ENCODE results near the gene GOLGA6A. TPM values are rescaled to one million over a fixed set of nuclear protein-coding genes. Genes with fewer than 3 reads are reported as not detected.

The GOLGA6A gene
- total and polyA plus RNA-seq, 2 of the 13 experiments (the other 11 are each of a cell fraction or from before 2014, with no cell fraction given): 0.04 to 0.22 TPM

DNA sequence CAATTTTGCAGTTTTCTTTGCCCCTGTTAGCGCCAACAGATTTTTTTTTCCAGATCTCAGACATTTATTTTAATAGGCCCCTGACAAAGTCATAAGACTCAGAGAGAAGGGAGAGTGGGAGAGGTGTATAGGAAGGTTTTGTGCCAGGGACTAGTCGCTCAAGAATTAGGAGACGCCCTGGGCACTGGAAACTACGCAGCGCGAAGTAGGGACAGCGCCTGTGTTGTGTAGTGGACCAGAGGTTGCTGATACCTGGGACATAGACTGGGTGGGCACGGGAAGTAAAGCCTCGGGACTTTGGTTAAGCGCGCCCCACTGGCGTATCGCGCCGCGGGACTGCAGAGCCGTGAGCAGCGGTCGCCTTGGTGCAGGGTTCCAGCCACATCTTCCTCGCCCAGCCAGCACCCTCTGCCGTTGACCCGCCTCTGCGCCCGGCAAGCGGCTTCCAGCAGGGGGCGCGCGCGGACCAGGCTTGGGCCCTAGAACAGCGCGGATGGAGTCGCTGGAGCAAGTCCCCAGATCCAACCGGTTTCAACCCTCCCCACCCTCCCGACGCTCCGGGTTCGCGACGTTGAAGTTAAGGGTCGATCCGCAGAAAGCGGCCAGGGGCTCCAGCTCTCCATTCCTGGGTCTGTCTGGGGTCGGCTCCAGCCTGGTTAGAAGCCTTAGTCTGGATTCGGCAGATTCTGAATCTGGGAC lies 45.1 kb upstream of the GOLGA6A start (continued):
- TF ChIP-seq, protein P1, sequence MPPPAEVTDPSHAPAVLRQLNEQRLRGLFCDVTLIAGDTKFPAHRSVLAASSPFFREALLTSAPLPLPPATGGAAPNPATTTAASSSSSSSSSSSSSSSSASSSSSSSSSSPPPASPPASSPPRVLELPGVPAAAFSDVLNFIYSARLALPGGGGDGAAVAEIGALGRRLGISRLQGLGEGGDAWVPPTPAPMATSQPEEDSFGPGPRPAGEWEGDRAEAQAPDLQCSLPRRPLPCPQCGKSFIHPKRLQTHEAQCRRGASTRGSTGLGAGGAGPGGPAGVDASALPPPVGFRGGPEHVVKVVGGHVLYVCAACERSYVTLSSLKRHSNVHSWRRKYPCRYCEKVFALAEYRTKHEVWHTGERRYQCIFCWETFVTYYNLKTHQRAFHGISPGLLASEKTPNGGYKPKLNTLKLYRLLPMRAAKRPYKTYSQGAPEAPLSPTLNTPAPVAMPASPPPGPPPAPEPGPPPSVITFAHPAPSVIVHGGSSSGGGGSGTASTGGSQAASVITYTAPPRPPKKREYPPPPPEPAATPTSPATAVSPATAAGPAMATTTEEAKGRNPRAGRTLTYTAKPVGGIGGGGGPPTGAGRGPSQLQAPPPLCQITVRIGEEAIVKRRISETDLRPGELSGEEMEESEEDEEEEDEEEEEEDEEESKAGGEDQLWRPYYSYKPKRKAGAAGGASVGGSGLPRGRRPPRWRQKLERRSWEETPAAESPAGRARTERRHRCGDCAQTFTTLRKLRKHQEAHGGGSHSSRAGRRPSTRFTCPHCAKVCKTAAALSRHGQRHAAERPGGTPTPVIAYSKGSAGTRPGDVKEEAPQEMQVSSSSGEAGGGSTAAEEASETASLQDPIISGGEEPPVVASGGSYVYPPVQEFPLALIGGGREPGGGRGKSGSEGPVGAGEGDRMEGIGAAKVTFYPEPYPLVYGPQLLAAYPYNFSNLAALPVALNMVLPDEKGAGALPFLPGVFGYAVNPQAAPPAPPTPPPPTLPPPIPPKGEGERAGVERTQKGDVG (CRISPR knock-in tag; IDR thresholded peaks at IDR 0.05; ENCODE audit: borderline replicate concordance): no peak
- TF ChIP-seq SRSF4 (IDR thresholded peaks at IDR 0.05; ENCODE audit: low read depth, low read length, poor library complexity, severe bottlenecking): no peak
- no peak for TF ChIP-seq ZNF34 (CRISPR knock-in tag; IDR thresholded peaks at IDR 0.05; ENCODE audit: borderline replicate concordance)
- TF ChIP-seq MBD4 (IDR thresholded peaks at IDR 0.05; ENCODE audit: borderline replicate concordance, low read length): no peak
- TF ChIP-seq ELF1 (CRISPR knock-in tag; IDR thresholded peaks at IDR 0.05): 0 out of 2 replicates have a peak, but pooled peaks have one; percentile 21
- no peak for TF ChIP-seq ZNF660 (CRISPR knock-in tag; IDR thresholded peaks at IDR 0.05; ENCODE audit: borderline replicate concordance, low read depth)
- no peak for TF ChIP-seq RORA (CRISPR knock-in tag; IDR thresholded peaks at IDR 0.05)
- TF ChIP-seq RCOR2 (CRISPR knock-in tag; IDR thresholded peaks at IDR 0.05): no peak
- peak; percentile 27; the same call in 1 of the 2 replicates for TF ChIP-seq PITX1 (CRISPR knock-in tag; IDR thresholded peaks at IDR 0.05)
- TF ChIP-seq SRSF1 (optimal IDR thresholded peaks at IDR 0.05; ENCODE audit: low read depth, low read length): no peak
- TF ChIP-seq ZFY (CRISPR knock-in tag; IDR thresholded peaks at IDR 0.05): no peak
- peak; percentile 81 for TF ChIP-seq XRCC5 (optimal IDR thresholded peaks at IDR 0.05; ENCODE audit: low read length)
- TF ChIP-seq YEATS2 (CRISPR knock-in tag; IDR thresholded peaks at IDR 0.05; ENCODE audit: borderline replicate concordance): no peak
- 0 out of 2 replicates have a peak, but pooled peaks have one; percentile 28 for TF ChIP-seq ZBTB38 (CRISPR knock-in tag; IDR thresholded peaks at IDR 0.05)
- TF ChIP-seq, protein P2, sequence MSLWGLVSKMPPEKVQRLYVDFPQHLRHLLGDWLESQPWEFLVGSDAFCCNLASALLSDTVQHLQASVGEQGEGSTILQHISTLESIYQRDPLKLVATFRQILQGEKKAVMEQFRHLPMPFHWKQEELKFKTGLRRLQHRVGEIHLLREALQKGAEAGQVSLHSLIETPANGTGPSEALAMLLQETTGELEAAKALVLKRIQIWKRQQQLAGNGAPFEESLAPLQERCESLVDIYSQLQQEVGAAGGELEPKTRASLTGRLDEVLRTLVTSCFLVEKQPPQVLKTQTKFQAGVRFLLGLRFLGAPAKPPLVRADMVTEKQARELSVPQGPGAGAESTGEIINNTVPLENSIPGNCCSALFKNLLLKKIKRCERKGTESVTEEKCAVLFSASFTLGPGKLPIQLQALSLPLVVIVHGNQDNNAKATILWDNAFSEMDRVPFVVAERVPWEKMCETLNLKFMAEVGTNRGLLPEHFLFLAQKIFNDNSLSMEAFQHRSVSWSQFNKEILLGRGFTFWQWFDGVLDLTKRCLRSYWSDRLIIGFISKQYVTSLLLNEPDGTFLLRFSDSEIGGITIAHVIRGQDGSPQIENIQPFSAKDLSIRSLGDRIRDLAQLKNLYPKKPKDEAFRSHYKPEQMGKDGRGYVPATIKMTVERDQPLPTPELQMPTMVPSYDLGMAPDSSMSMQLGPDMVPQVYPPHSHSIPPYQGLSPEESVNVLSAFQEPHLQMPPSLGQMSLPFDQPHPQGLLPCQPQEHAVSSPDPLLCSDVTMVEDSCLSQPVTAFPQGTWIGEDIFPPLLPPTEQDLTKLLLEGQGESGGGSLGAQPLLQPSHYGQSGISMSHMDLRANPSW (CRISPR knock-in tag; IDR thresholded peaks at IDR 0.05; ENCODE audit: borderline replicate concordance): no peak
- no peak for TF ChIP-seq ZKSCAN8 (CRISPR knock-in tag; IDR thresholded peaks at IDR 0.05; ENCODE audit: borderline replicate concordance)
- TF ChIP-seq ZBTB20 (CRISPR knock-in tag; IDR thresholded peaks at IDR 0.05; ENCODE audit: borderline replicate concordance, low read depth): no peak
- TF ChIP-seq ZNF432 (CRISPR knock-in tag; IDR thresholded peaks at IDR 0.05; ENCODE audit: borderline replicate concordance): no peak
- TF ChIP-seq PHF21A (CRISPR knock-in tag; IDR thresholded peaks at IDR 0.05): no peak
- peak; percentile 41; the same call in 1 of the 2 replicates for TF ChIP-seq SALL1 (CRISPR knock-in tag; IDR thresholded peaks at IDR 0.05)
- 0 out of 2 replicates have a peak, but pooled peaks have one; percentile 66 for TF ChIP-seq ZNF83 (CRISPR knock-in tag; IDR thresholded peaks at IDR 0.05; ENCODE audit: borderline replicate concordance)
- no peak for TF ChIP-seq ZFX (CRISPR knock-in tag; IDR thresholded peaks at IDR 0.05; ENCODE audit: low read depth)
- TF ChIP-seq CHCHD3 (CRISPR knock-in tag; IDR thresholded peaks at IDR 0.05): no peak
- no peak for TF ChIP-seq BRCA1 (CRISPR knock-in tag; IDR thresholded peaks at IDR 0.05)
- no peak for TF ChIP-seq SNAI1 (CRISPR knock-in tag; IDR thresholded peaks at IDR 0.05; ENCODE audit: borderline replicate concordance)

Data from HepG2 (cell line).